ENCODE results near the gene MYPOP. TPM values are rescaled to one million over a fixed set of nuclear protein-coding genes. Genes with fewer than 3 reads are reported as not detected.
A peak's percentile ranks its signal among the peaks of the same experiment; 100 is the strongest.

MYPOP gene
- total RNA-seq, 2 experiments from 2014 or later, result 5.2 to 15.6 TPM

- peak within 1 kb of the TSS; percentile 69; the same call in 1 of the 2 replicates for H2AFZ ChIP-seq (ENCODE audit: low read length)
- POLR2A ChIA-PET, result interaction anchor here (0.7 to 2.1 kb wide), 5 partner anchors 19 to 458 kb away, joined by 3 to 8 read pairs (median 4); partner anchors contain the start of genes MYPOP and SIX5
- peak within 1 kb of the TSS; percentile 91 for H3K4me2 ChIP-seq (ENCODE audit: low read length)
- no peaks in the 10 kb centered on the region for H3K9me2 ChIP-seq (ENCODE audit: insufficient read depth, low read length)
- BruUV-seq (replicated peaks), result no TSS peak
- H3K36me3 ChIP-seq (ENCODE audit: insufficient read depth, low read length), result peaks cover 30% of the 10 kb centered on the region
- TF ChIP-seq EZH2phosphoT487 (IDR thresholded peaks at IDR 0.05; ENCODE audit: borderline replicate concordance, low read depth, low read length) (no peak), CTCF (conservative IDR thresholded peaks at IDR 0.05; ENCODE audit: low read length) (no peak)
- CTCF ChIA-PET (ENCODE audit: unreplicated experiment), result interaction anchor here (0.9 kb wide), 1 partner anchor 19 kb away, joined by 4 read pairs; no protein-coding TSS in a partner anchor
- H4K20me1 ChIP-seq (ENCODE audit: insufficient read depth, low read length), result no peaks in the 10 kb centered on the region
- peak within 1 kb of the TSS; percentile 83 for H3K27ac ChIP-seq (ENCODE audit: low read depth, low read length, poor library complexity, severe bottlenecking)
- H3K79me2 ChIP-seq (ENCODE audit: insufficient read depth, low read depth, low read length), result peaks cover 38% of the 10 kb centered on the region
- H3K4me3 ChIP-seq (ENCODE audit: low read depth, low read length, poor library complexity, severe bottlenecking), result peak within 1 kb of the TSS; percentile 82
- peak; percentile 99 for DNase-seq (ENCODE audit: low spot score)
- intact Hi-C loops (cut with micrococcal nuclease; ENCODE audit: unreplicated experiment), result loop anchor here (1.0 kb wide), 1 partner anchor 21 kb away; no protein-coding TSS in a partner anchor
- H3K9me3 ChIP-seq (ENCODE audit: low read length), result no peaks in the 10 kb centered on the region
- H3K4me1 ChIP-seq (ENCODE audit: insufficient read depth, low read length, poor library complexity, severe bottlenecking), result peaks cover 20% of the 10 kb centered on the region
Measured at GRCh38 chr19:45862564-45863334, 39.7 kb downstream of the MYPOP start, which contains the start of gene SYMPK. TSS of gene SYMPK (minus strand) at chr19:45863147. CDS start at chr19:45854495, 8,652 bp downstream.

- peak overlapping the region; percentile 47; the same call in 1 of the 2 replicates for H2AFZ ChIP-seq (ENCODE audit: low read length)
- no peaks in the 10 kb centered on the region for H4K20me1 ChIP-seq (ENCODE audit: insufficient read depth, low read length)
- H3K4me1 ChIP-seq (ENCODE audit: insufficient read depth, low read length, poor library complexity, severe bottlenecking), result peaks cover 20% of the 10 kb centered on the region
- intact Hi-C loops (cut with micrococcal nuclease; ENCODE audit: unreplicated experiment), result no loop called here
- H3K4me3 ChIP-seq (ENCODE audit: low read depth, low read length, poor library complexity, severe bottlenecking), result peak overlapping the region; percentile 82
- ChIA-PET POLR2A (no interaction called here), CTCF (ENCODE audit: unreplicated experiment) (no interaction called here)
- no peaks in the 10 kb centered on the region for H3K9me2 ChIP-seq (ENCODE audit: insufficient read depth, low read length)
- H3K79me2 ChIP-seq (ENCODE audit: insufficient read depth, low read depth, low read length), result peaks cover 38% of the 10 kb centered on the region
- no TSS peak for BruUV-seq (replicated peaks)
- peaks cover 31% of the 10 kb centered on the region for H3K36me3 ChIP-seq (ENCODE audit: insufficient read depth, low read length)
- TF ChIP-seq CTCF (conservative IDR thresholded peaks at IDR 0.05; ENCODE audit: low read length), result 0 out of 2 replicates have a peak, but pooled peaks have one; percentile 23
- no peak for TF ChIP-seq EZH2phosphoT487 (IDR thresholded peaks at IDR 0.05; ENCODE audit: borderline replicate concordance, low read depth, low read length)
- no peak for DNase-seq (ENCODE audit: low spot score)
- H3K9me3 ChIP-seq (ENCODE audit: low read length), result no peaks in the 10 kb centered on the region
- peak overlapping the region; percentile 78 for H3K4me2 ChIP-seq (ENCODE audit: low read length)
- peak overlapping the region; percentile 83 for H3K27ac ChIP-seq (ENCODE audit: low read depth, low read length, poor library complexity, severe bottlenecking)
Measured at GRCh38 chr19:45862271-45862563, 40.2 kb downstream of the MYPOP start.
